HG03565 (cell line): Measurements from ENCODE around the gene PICK1.

Source experiments
- ATAC-seq: cut with Tn5 transposase; IDR thresholded peaks from one replicate; pipeline ENCODE4 v1.9.1; 2021; ENCODE audit warnings: mild to moderate bottlenecking, moderate library complexity; ENCODE audit not compliant: unreplicated experiment

Gene PICK1

GRCh38 chr22:38086001-38086845 is 29.0 kb downstream of the PICK1 start:
- no peak for ATAC-seq

GRCh38 chr22:38086942-38087341 is 29.7 kb downstream of the PICK1 start:
- no peak for ATAC-seq

GRCh38 chr22:38087855-38088254 is 30.7 kb downstream of the PICK1 start:
- ATAC-seq: no peak

- no peak for ATAC-seq
These were observed 31.6 kb downstream of the PICK1 start for GRCh38 chr22:38088629-38089473.

GRCh38 chr22:38089474-38089851 is 32.3 kb downstream of the PICK1 start:
- no peak for ATAC-seq

GRCh38 chr22:38097058-38097457 is 39.9 kb downstream of the PICK1 start:
- no peak for ATAC-seq

GRCh38 chr22:38097557-38098409 is 40.6 kb downstream of the PICK1 start:
- no peak for ATAC-seq

GRCh38 chr22:38098410-38099249 is 41.4 kb downstream of the PICK1 start:
- ATAC-seq: no peak

- ATAC-seq: no peak
These were observed 46.4 kb downstream of the PICK1 start for GRCh38 chr22:38103641-38104040.

- ATAC-seq: no peak
These were observed 46.9 kb downstream of the PICK1 start for GRCh38 chr22:38104084-38104483.

GRCh38 chr22:38106814-38107578 is 49.8 kb downstream of the PICK1 start:
- ATAC-seq: no peak

GRCh38 chr22:38107692-38108515 is 50.7 kb downstream of the PICK1 start:
- ATAC-seq: no peak

GRCh38 chr22:38108561-38109319 is 51.5 kb downstream of the PICK1 start:
- ATAC-seq: no peak

GRCh38 chr22:38109371-38110001 is 52.3 kb downstream of the PICK1 start:
- ATAC-seq: no peak

GRCh38 chr22:38110008-38110862 is 53.0 kb downstream of the PICK1 start, which contains the start of gene BAIAP2L2:
BAIAP2L2 (minus strand) TSS chr22:38110684; CDS start chr22:38110525, 159 bp downstream.
- no peak for ATAC-seq
